Heart left ventricle (tissue), 16 donors: Measurements from ENCODE around the gene DSCAML1. TPM values are rescaled to one million over a fixed set of nuclear protein-coding genes. Genes with fewer than 3 reads are reported as not detected.

Experiments used
- ATAC-seq, 4 donors: fragments of 200-7000 bp; cut with Tn5 transposase; one replicate each; pipeline ENCODE4 v1.9.1; 2020 to 2022; ENCODE audit warnings: moderate library complexity in 4 of 4, mild to moderate bottlenecking in 3 of 4, moderate number of reproducible peaks in 1 of 4
- DNase-seq, 5 donors: peaks; one replicate each; pipeline ENCODE4 v3.0.0-alpha.2; 2020
- H3K27ac ChIP-seq, 12 donors: fragments of 200-600 bp; sonication (generic) in 4 of 12; one replicate each; pipeline versions ENCODE4 v1.5.0 to v1.8.0; 2016 to 2022; ENCODE audit warnings: mild to moderate bottlenecking in 2 of 12
- H3K27me3 ChIP-seq, 9 donors: fragments of 200-600 bp; sonication (generic) in 2 of 9; one replicate each; pipeline versions ENCODE4 v1.5.1 to v1.8.0; 2016 to 2022; ENCODE audit warnings: mild to moderate bottlenecking in 3 of 9
- H3K36me3 ChIP-seq, 9 donors: fragments of 200-600 bp; sonication (generic) in 2 of 9; one replicate each; pipeline versions ENCODE4 v1.5.0 to v1.8.0; 2018 to 2022; ENCODE audit warnings: mild to moderate bottlenecking in 2 of 9
- H3K4me1 ChIP-seq, 12 donors: fragments of 200-600 bp; sonication (generic) in 4 of 12; one replicate each; pipeline versions ENCODE4 v1.5.0 to v1.8.0; 2016 to 2022; ENCODE audit warnings: mild to moderate bottlenecking in 3 of 12
- H3K4me3 ChIP-seq, 12 donors: fragments of 200-600 bp; sonication (generic) in 4 of 12; one replicate each; pipeline versions ENCODE4 v1.5.0 to v1.8.0; 2017 to 2022; ENCODE audit warnings: mild to moderate bottlenecking in 9 of 12, moderate library complexity in 4 of 12
- H3K9me3 ChIP-seq, 12 donors: fragments of 200-600 bp; sonication (generic) in 4 of 12; one replicate each; pipeline versions ENCODE4 v1.5.0 to v1.8.0; 2016 to 2022; ENCODE audit warnings: mild to moderate bottlenecking in 1 of 12
- POLR2A ChIP-seq, 2 donors: fragments of 450-650 bp; IDR thresholded peaks; one replicate each; pipeline ENCODE4 v1.6.1; 2017; ENCODE audit warnings: antibody characterized with exemption in 2 of 2, mild to moderate bottlenecking in 2 of 2, moderate library complexity in 2 of 2
- WGBS, 4 donors: extraction: QIAGEN DNeasy Blood & Tissue Kit in 2 of 4; methylation state at CpG; one replicate each; pipeline versions ENCODE4 v1.1.5 to v1.1.7; 2013 to 2018; 5-methylcytosine and 5-hydroxymethylcytosine counted together
- intact Hi-C, 10 donors: fragments of 100-400 bp; cut with DNase I; formaldehyde crosslinking; loops; one replicate each; pipeline versions ENCODE4 v1.11.1 to v1.14.2; 2022
- polyA plus RNA-seq, 2 donors: library from polyadenylated mRNA; stranded (reverse); fragments of 200-250 nt; gene quantifications; one replicate each; pipeline ENCODE4 v1.2.3, GENCODE V29; 2013
- total RNA-seq, 9 donors: library from RNA; depleted of rRNA in 2 of 9; stranded (reverse); fragments of >200 nt in 2 of 9; fragmentation: NEBNext Ultra II Directional in 3 of 9; extraction: Animal tissue kit (Norgen Biotek cat#: 25700) in 3 of 9; gene quantifications; one replicate each; pipeline versions ENCODE4 v1.1.0 to v1.2.4, GENCODE V29; 2016 to 2023
- TF ChIP-seq, protein P1 (sequence below), 12 donors: fragments of 200-600 bp; sonication (generic) in 4 of 12; IDR thresholded peaks; one replicate each; pipeline versions ENCODE4 v1.5.0 to v1.8.0; 2018 to 2022; ENCODE audit warnings: antibody characterized with exemption in 12 of 12, mild to moderate bottlenecking in 5 of 12
- donor health status: ischemic (EF 13 %, LVEDD 7.1; RV severe dilation, severe dysfunction).
- donor health status: healthy with polysubstance abuse.
- donor health status: DM: no; HTN: yes; CAD: no.
- donor health status: DM: no; HTN: no; CAD: no.
- donor health status: ischemic (EF 25% LVEDD 6.9; RV normal size, moderate dysfunction).
- donor health status: ischemic (EF 25% LVEDD 5.7; RV mildly dilated, moderate dysfunction).
- donor health status: healthy.
- donor health status: DM: yes; HTN: yes; CAD: no.
- donor health status: ischemic (EF 35%, LVEDD 5.7; RV mildly dilated, moderate dysfunction).
- donor health status: nonischemic (EF 11% LVEDD 7.7; RV severe dilation, severe dysfunction).
- donor health status: DM: yes; HTN: yes; CAD: no.
- donor health status: PGD.
- donor health status: ischemic (EF 29% LVEDD 5.4; RV normal size, mild dysfunction).
- donor health status: nonischemic (EF 23%, LVEDD 6.1; RV moderate dilation, normal function).

DSCAML1 gene
- total and polyA plus RNA-seq, 11 donors: 0.05 to 1.7 (median 0.76) TPM

DNA sequence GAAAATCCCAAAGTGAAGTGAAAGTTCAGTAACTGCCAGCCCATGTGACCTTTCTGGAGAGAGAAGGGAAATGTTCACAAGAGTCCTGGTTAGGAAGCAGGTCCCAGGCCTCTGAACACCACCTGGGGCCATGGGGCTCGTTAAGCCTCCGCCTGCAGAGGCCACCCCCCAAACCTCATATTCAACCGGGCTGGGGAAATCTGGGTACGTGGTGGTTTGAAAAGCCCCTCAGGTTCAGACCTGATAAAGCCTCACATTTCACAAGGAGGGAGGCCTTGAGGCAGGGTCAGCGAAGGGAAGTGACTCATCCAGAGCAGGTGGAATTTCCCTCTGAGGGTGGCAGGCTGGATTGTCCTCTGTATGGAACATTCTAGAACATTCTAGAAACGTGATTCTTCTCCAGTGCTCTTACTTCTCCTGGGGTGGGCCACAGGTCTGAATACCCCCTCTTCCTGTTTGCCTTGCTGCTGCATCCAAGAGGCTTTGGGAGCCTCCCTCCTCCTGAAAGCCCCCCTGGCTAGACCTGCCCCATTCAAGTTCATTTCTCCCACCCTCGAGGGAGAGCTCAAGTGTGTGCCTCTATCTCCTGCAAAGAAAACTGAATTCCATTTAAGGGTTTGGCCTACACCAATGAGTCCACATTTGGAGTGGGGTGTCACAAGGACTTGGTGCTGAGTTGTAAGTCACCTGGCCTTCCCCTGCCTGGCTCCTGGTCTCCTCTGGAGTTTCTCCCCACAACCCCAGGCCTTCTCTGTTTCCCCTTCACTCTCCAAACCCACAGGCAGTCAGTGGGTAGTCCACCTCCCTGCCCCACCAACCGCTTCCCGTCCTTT lies 21.2 kb upstream of the DSCAML1 start:
- ATAC-seq (peak in 1 of 4 donors; percentile 30), DNase-seq (peak in 2 of 5 donors; percentile 24 to 29)
- Histone ChIP-seq H3K27me3 (no peaks in the 10 kb centered on the region), H3K27ac (peak overlapping the region in 2 of 12 donors; percentile 64 to 75), H3K4me1 (peaks cover 0 to 68% (median 34%) of the 10 kb centered on the region in 12 donors), H3K4me3 (no peak overlapping the region), H3K36me3 (no peaks in the 10 kb centered on the region), H3K9me3 (no peaks in the 10 kb centered on the region)
- WGBS, 4 donors: 62 to 66% (median 64%) methylated on average over 6 to 9 of the region's 9 CpGs
- intact Hi-C loops: loop anchor here in 9 of 10 donors (1.0 to 5.0 kb wide), 8 partner anchors 129 to 392 kb away; no protein-coding TSS in a partner anchor
- TF ChIP-seq, protein P1, sequence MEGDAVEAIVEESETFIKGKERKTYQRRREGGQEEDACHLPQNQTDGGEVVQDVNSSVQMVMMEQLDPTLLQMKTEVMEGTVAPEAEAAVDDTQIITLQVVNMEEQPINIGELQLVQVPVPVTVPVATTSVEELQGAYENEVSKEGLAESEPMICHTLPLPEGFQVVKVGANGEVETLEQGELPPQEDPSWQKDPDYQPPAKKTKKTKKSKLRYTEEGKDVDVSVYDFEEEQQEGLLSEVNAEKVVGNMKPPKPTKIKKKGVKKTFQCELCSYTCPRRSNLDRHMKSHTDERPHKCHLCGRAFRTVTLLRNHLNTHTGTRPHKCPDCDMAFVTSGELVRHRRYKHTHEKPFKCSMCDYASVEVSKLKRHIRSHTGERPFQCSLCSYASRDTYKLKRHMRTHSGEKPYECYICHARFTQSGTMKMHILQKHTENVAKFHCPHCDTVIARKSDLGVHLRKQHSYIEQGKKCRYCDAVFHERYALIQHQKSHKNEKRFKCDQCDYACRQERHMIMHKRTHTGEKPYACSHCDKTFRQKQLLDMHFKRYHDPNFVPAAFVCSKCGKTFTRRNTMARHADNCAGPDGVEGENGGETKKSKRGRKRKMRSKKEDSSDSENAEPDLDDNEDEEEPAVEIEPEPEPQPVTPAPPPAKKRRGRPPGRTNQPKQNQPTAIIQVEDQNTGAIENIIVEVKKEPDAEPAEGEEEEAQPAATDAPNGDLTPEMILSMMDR (IDR thresholded peaks at IDR 0.05): peak in 2 of 12 donors; percentile 6 to 28
- no peak for TF ChIP-seq POLR2A (IDR thresholded peaks at IDR 0.05)

DNA sequence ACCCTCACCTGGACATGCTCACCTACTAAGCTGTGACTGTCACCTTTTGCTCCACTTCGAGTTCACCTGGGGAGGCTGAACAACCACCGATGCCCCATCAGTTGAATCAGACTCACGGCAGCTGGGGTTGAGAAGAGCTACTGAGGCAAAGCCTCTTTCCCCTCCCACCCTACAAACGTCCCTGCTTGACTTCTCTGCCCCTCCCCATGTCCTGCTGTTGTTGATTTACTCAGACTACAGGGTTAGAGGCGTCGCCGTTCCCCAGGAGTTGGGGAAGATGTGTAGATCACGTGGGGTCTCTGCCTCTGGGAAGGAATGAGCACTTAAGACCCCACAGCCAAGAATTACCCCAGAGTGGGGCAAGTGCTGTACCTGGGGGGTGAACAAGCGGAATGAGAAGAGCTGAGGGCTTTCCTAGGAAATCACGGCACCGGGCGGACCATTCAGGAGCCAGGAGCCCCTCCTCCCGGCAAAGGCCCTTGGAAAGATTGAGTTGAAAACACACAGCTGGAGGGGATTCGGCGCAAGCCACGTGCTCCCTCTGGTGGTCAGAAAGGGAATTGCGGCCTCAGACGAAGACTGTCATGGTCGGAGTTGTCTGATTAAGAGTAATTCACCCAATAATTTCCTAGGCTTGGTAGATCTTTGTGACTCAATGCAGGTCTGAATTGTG lies 20.5 kb upstream of the DSCAML1 start:
- no peaks in the 10 kb centered on the region for H3K36me3 ChIP-seq
- H3K27me3 ChIP-seq: no peaks in the 10 kb centered on the region
- peak; percentile 43 to 73 (median 67) for ATAC-seq
- 18 to 28% (median 19%) methylated on average over 19 of the region's 19 CpGs for WGBS, 4 donors
- no peaks in the 10 kb centered on the region for H3K9me3 ChIP-seq
- TF ChIP-seq, protein P1 (IDR thresholded peaks at IDR 0.05): peak; percentile 97 to 100 (median 99)
- no peak for TF ChIP-seq POLR2A (IDR thresholded peaks at IDR 0.05)
- peaks cover 0 to 60% (median 28%) of the 10 kb centered on the region in 12 donors for H3K4me1 ChIP-seq
- intact Hi-C loops: loop anchor here in 9 of 10 donors (1.0 to 5.0 kb wide), 8 partner anchors 129 to 391 kb away; no protein-coding TSS in a partner anchor
- H3K4me3 ChIP-seq: peak overlapping the region in 6 of 12 donors; percentile 7 to 47 (median 32)
- H3K27ac ChIP-seq: peak overlapping the region in 6 of 12 donors; percentile 28 to 75 (median 42)
- peak; percentile 78 to 88 (median 80) for DNase-seq

DNA sequence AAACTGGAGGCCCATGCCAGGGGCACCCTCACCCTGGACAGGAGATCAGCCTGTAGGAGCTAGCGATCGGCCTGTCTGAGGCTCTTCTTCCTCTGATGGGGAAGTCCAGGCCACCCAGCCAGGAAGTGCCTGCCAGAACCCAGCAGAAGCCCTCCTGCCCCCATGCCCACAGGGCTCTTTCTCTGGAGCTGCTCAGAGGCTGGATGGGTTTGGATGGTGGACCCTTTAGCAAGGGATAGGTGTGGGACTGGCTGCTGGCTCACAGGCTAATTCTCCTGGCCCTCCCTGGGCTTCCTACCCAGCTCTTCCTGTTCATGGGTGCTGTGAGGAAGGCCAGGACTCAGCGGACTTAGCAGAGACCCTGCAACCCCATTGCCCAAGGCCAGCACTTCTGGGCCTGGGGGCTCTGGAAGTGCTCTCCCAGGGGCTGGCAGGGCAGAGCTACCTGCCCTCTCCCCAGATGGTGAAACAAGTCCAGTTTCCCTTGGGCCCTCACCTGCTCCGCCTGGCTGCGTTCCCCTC lies 19.9 kb upstream of the DSCAML1 start:
- ATAC-seq (peak in 1 of 4 donors; percentile 4), DNase-seq (peak in 1 of 5 donors; percentile 67)
- TF ChIP-seq, protein P1 (IDR thresholded peaks at IDR 0.05): no peak
- no peak for TF ChIP-seq POLR2A (IDR thresholded peaks at IDR 0.05)
- peak overlapping the region in 6 of 12 donors; percentile 28 to 75 (median 42) for H3K27ac ChIP-seq
- peak overlapping the region in 5 of 12 donors; percentile 7 to 47 (median 31) for H3K4me3 ChIP-seq
- H3K36me3 ChIP-seq: no peaks in the 10 kb centered on the region
- H3K9me3 ChIP-seq: no peaks in the 10 kb centered on the region
- intact Hi-C loops: loop anchor here in 7 of 10 donors (2.0 to 5.0 kb wide), 6 partner anchors 130 to 390 kb away; no protein-coding TSS in a partner anchor
- no peaks in the 10 kb centered on the region for H3K27me3 ChIP-seq
- 77 to 88% (median 84%) methylated on average over 3 to 5 of the region's 5 CpGs for WGBS, 4 donors
- H3K4me1 ChIP-seq: peaks cover 0 to 55% (median 26%) of the 10 kb centered on the region in 12 donors
